Esophagus squamous epithelium (tissue), 5 donors: ENCODE results near the gene SIL1. TPM values are rescaled to one million over a fixed set of nuclear protein-coding genes. Genes with fewer than 3 reads are reported as not detected.
"Not testable (repeated sequence)": the region's sequence is repeated elsewhere in the genome, so short reads cannot be mapped to it uniquely, and the experiment has no call there.

Experiments used
- DNase-seq: peaks from one replicate; lab custom pipeline; 2025; lab: John Stamatoyannopoulos, UW
- H3K27ac ChIP-seq, 4 donors: fragments of 200-600 bp; sonication (generic); one replicate each; pipeline ENCODE4 v1.5.1; 2016 to 2019; ENCODE audit warnings: mild to moderate bottlenecking in 1 of 4
- H3K27me3 ChIP-seq, 4 donors: fragments of 200-600 bp; sonication (generic); 1 replicate in 3 of 4; 2 replicates in 1 of 4; pipeline versions ENCODE4 v1.5.1 to v1.6.0; 2017 to 2021; ENCODE audit warnings: antibody characterized with exemption in 1 of 4
- H3K36me3 ChIP-seq, 3 donors: fragments of 200-600 bp; sonication (generic); one replicate each; pipeline ENCODE4 v1.5.1; 2016 to 2019
- H3K4me1 ChIP-seq, 3 donors: fragments of 200-600 bp; sonication (generic); one replicate each; pipeline ENCODE4 v1.5.1; 2017 to 2019
- H3K4me3 ChIP-seq, 4 donors: fragments of 200-600 bp; sonication (generic); 1 replicate in 3 of 4; 2 replicates in 1 of 4; pipeline ENCODE4 v1.5.1; 2016 to 2019; ENCODE audit warnings: mild to moderate bottlenecking in 2 of 4, moderate library complexity in 1 of 4
- H3K9me3 ChIP-seq, 3 donors: fragments of 200-600 bp; sonication (generic); one replicate each; pipeline ENCODE4 v1.5.1; 2016 to 2019
- CTCF ChIP-seq, 6 experiments: fragments of 450-650 bp in 4 of 6; fragments of 200-600 bp in 2 of 6; sonication (generic) in 2 of 6; IDR thresholded peaks; one replicate each; pipeline ENCODE4 v1.5.1; 2016 to 2019; ENCODE audit warnings: antibody characterized with exemption in 6 of 6, mild to moderate bottlenecking in 4 of 6, moderate library complexity in 4 of 6
- POLR2A ChIP-seq, 4 donors: fragments of 450-650 bp; IDR thresholded peaks; one replicate each; pipeline ENCODE4 v1.6.1; 2017; ENCODE audit warnings: antibody characterized with exemption in 4 of 4, mild to moderate bottlenecking in 4 of 4, moderate library complexity in 3 of 4
- WGBS, 2 donors: methylation state at CpG; one replicate each; pipeline ENCODE4 v1.1.5; 2018; 5-methylcytosine and 5-hydroxymethylcytosine counted together
- intact Hi-C: fragments of 100-400 bp; cut with DNase I; formaldehyde crosslinking; loops from one replicate; pipeline ENCODE4 v1.15.0; 2022
- total RNA-seq, 4 donors: library from RNA; depleted of rRNA; stranded (reverse); fragments of >200 nt; gene quantifications; one replicate each; pipeline ENCODE4 v1.1.0, GENCODE V29; 2016
- donor health status: DM: yes; HTN: yes; CAD: no.

The SIL1 gene
- total RNA-seq, 4 donors from 2014 or later: 18.0 to 34.6 (median 18.3) TPM

GRCh38 chr5:139193928-139194327 is 4.2 kb downstream of the SIL1 start:
- TF ChIP-seq CTCF (IDR thresholded peaks at IDR 0.05) (peak in 4 of 6 experiments; percentile 12 to 49 (median 33)), POLR2A (IDR thresholded peaks at IDR 0.05) (no peak)
- 67 to 78% methylated on average over 1 of the region's 1 CpG for WGBS, 2 donors
- no peaks in the 10 kb centered on the region for H3K9me3 ChIP-seq
- H3K27ac ChIP-seq: no peak overlapping the region
- DNase-seq: no peak
- no peak overlapping the region for H3K4me3 ChIP-seq
- peaks cover 6 to 20% (median 10%) of the 10 kb centered on the region in 3 donors for H3K4me1 ChIP-seq
- intact Hi-C loops: no loop called here
- H3K27me3 ChIP-seq: no peaks in the 10 kb centered on the region
- H3K36me3 ChIP-seq: peaks cover 0 to 9% (median 0%) of the 10 kb centered on the region in 3 donors

- H3K4me1 ChIP-seq: peaks cover 0 to 14% (median 10%) of the 10 kb centered on the region in 3 donors
- H3K4me3 ChIP-seq, H3K27me3 ChIP-seq, intact Hi-C loops, H3K9me3 ChIP-seq, DNase-seq, H3K36me3 ChIP-seq, H3K27ac ChIP-seq: not testable (repeated sequence)
- 74 to 86% methylated on average over 4 of the region's 4 CpGs for WGBS, 2 donors
Measured at GRCh38 chr5:139192906-139193305, 5.3 kb downstream of the SIL1 start.

GRCh38 chr5:139191954-139192353 is 6.2 kb downstream of the SIL1 start:
- H3K4me3 ChIP-seq, H3K27ac ChIP-seq, intact Hi-C loops, DNase-seq, H3K4me1 ChIP-seq, H3K9me3 ChIP-seq, H3K27me3 ChIP-seq: not testable (repeated sequence)
- 94 to 100% methylated on average over 2 of the region's 3 CpGs for WGBS, 2 donors
- peaks cover 0 to 15% (median 0%) of the 10 kb centered on the region in 3 donors for H3K36me3 ChIP-seq

GRCh38 chr5:139190125-139190524 is 8.0 kb downstream of the SIL1 start:
- Histone ChIP-seq H3K4me1 (peaks cover 0 to 12% (median 11%) of the 10 kb centered on the region in 3 donors), H3K9me3 (no peaks in the 10 kb centered on the region), H3K4me3 (no peak overlapping the region), H3K27ac (peak overlapping the region in 2 of 4 donors; percentile 6 to 73), H3K27me3 (no peaks in the 10 kb centered on the region), H3K36me3 (peaks cover 0 to 6% (median 0%) of the 10 kb centered on the region in 3 donors)
- TF ChIP-seq CTCF (IDR thresholded peaks at IDR 0.05): no peak
- no peak for TF ChIP-seq POLR2A (IDR thresholded peaks at IDR 0.05)
- DNase-seq: no peak
- 54 to 67% methylated on average over 3 of the region's 3 CpGs for WGBS, 2 donors
- intact Hi-C loops: no loop called here

- Histone ChIP-seq H3K4me1 (peaks cover 0 to 12% (median 11%) of the 10 kb centered on the region in 3 donors), H3K4me3 (no peak overlapping the region), H3K36me3 (peaks cover 0 to 6% (median 0%) of the 10 kb centered on the region in 3 donors), H3K27me3 (no peaks in the 10 kb centered on the region), H3K27ac (no peak overlapping the region), H3K9me3 (no peaks in the 10 kb centered on the region)
- intact Hi-C loops: no loop called here
- no peak for TF ChIP-seq POLR2A (IDR thresholded peaks at IDR 0.05)
- 85 to 92% methylated on average over 5 of the region's 5 CpGs for WGBS, 2 donors
- DNase-seq: no peak
Measured at GRCh38 chr5:139188558-139189270, 9.5 kb downstream of the SIL1 start.

- H3K9me3 ChIP-seq: no peaks in the 10 kb centered on the region
- peaks cover 0 to 6% (median 0%) of the 10 kb centered on the region in 3 donors for H3K36me3 ChIP-seq
- no peak for TF ChIP-seq POLR2A (IDR thresholded peaks at IDR 0.05)
- no peak for TF ChIP-seq CTCF (IDR thresholded peaks at IDR 0.05)
- intact Hi-C loops: no loop called here
- DNase-seq: no peak
- no peak overlapping the region for H3K4me3 ChIP-seq
- no peaks in the 10 kb centered on the region for H3K27me3 ChIP-seq
- peaks cover 0 to 28% (median 14%) of the 10 kb centered on the region in 3 donors for H3K4me1 ChIP-seq
- WGBS, 2 donors: 86 to 89% methylated on average over 6 of the region's 6 CpGs
- peak overlapping the region in 1 of 4 donors; percentile 36 for H3K27ac ChIP-seq
Measured at GRCh38 chr5:139186752-139187326, 11.3 kb downstream of the SIL1 start.
